ENCODE measurements around the gene SPATA13. TPM values are rescaled to one million over a fixed set of nuclear protein-coding genes. Genes with fewer than 3 reads are reported as not detected.
"Not testable (repeated sequence)": the region's sequence is repeated elsewhere in the genome, so short reads cannot be mapped to it uniquely, and the experiment has no call there.

SPATA13 gene
- total RNA-seq, 1 experiment from 2014 or later = 0.88 TPM

- no peak for DNase-seq (ENCODE audit: low spot score)
- in situ Hi-C loops (cut with HindIII; ENCODE audit: low sequenced_read_pairs) = no loop called here
Measured at GRCh38 chr13:24215126-24215525, 54.6 kb downstream of the SPATA13 start.

DNA sequence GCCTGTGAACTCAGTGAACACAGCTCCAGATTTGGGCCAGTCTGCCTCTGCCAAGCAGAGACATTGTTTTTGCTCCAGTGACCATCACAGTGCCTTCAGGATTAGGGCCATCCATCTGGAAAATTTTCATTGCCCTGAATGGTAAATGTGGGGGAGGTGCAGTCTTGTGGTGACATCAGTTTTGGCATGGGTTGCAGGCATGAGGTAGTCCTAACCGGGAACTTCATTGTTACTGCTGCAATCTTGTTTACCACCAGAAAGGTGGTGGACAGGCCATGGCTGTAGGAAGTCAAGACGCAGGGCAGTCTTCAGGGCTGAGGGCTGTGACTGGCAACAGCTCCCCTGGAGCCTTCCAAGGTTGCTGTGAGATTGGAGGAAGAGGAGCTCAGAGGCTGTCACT lies 55.2 kb downstream of the SPATA13 start:
- in situ Hi-C loops (cut with HindIII; ENCODE audit: low sequenced_read_pairs) = no loop called here
- peak; percentile 92 for DNase-seq (ENCODE audit: low spot score)

DNA sequence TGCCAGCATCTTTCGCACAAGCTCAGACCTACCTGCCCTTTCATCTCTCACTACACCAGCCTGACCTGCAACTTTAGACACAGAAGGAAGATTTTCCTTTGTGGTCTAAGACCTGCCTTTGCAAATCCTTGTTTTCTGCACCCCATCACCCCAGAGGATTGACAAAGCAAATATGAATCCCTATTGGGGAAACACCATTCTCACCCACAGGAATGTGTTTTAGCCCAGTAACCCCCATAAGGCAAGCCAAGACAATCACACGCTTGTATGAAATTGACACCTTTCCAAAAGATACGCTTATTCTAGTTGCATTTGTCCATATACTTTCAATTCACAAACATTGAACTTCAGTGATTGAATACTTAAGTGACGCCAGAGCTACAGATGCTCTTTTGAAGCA lies 55.7 kb downstream of the SPATA13 start:
- in situ Hi-C loops (cut with HindIII; ENCODE audit: low sequenced_read_pairs) = no loop called here
- no peak for DNase-seq (ENCODE audit: low spot score)

- DNase-seq (ENCODE audit: low spot score); in situ Hi-C loops (cut with HindIII; ENCODE audit: low sequenced_read_pairs): not testable (repeated sequence)
Measured at GRCh38 chr13:24216779-24217178, 56.3 kb downstream of the SPATA13 start.

GRCh38 chr13:24217601-24218281 lies 57.2 kb downstream of the SPATA13 start:
- peak; percentile 21 for DNase-seq (ENCODE audit: low spot score)
- in situ Hi-C loops (cut with HindIII; ENCODE audit: low sequenced_read_pairs) = no loop called here

GRCh38 chr13:24218338-24218737 lies 57.8 kb downstream of the SPATA13 start:
- no peak for DNase-seq (ENCODE audit: low spot score)
- in situ Hi-C loops (cut with HindIII; ENCODE audit: low sequenced_read_pairs) = no loop called here

DNA sequence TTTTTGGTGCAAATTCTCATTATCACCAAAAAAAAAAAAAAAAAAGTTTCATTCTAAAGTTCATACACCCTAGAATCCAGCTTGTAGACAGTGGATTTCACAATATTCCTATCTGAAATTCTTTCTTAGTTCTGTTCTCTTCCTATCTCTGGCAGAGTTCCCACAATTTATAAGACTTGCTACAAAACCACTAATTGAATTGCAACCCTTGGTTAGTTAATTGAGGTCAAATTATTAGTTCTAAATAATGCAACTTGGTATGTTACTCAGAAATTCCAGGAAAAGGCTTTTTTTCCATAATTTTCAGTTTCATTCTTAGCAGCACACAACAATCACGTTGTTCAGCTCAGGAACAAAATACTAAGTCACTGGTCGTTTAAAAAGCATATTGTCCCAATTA lies 58.5 kb downstream of the SPATA13 start:
- no peak for DNase-seq (ENCODE audit: low spot score)
- in situ Hi-C loops (cut with HindIII; ENCODE audit: low sequenced_read_pairs) = no loop called here

DNA sequence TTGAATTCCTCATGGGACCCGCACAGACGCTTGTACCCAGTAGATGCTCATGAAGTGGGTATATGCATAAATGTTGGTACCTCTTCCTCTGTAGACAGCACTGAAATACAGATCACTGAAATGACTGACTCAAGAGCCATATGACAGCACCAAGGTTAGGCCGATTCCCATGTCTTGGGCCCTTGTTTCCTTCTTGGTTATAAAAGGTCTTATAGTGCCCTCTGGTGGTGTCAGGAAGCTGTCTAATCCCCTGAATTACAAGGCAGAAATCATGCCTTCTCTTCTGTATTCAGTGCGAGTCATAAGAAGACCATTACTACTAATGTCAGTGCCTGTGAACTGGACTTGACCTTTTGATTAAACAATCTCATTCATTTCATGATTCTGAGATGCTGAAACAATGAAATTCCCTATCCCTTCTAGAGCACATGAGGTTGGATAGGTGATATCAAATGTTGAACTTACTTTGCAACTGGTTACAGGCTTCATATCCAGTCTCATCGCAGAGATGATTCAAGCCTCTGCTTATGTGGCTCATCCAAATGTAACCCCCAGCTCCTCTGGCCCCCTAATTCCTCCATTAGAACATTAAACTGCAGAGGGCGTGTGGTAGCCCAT lies 59.7 kb downstream of the SPATA13 start:
- in situ Hi-C loops (cut with HindIII; ENCODE audit: low sequenced_read_pairs) = no loop called here
- peak; percentile 77 for DNase-seq (ENCODE audit: low spot score)

DNA sequence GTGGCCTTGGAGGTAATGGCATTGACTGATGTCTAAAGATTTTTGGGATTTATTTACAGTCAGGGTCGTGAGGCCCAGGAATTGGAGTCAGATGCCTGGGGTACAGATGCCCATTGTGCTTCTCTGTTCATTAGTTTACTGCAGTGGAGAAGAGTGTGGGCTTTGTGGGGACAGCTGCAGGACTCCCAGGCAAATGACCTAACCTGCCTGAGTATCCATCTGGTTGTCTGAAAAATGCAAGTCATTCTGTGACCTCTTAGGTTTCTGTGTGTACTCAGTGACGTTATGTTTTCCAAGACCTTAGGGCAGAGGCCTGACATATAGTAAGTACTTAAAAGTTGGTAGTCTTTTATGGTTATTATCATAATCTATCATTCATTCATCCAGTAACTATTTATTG lies 60.5 kb downstream of the SPATA13 start:
- DNase-seq (ENCODE audit: low spot score) = no peak
- in situ Hi-C loops (cut with HindIII; ENCODE audit: low sequenced_read_pairs) = no loop called here

GRCh38 chr13:24222756-24223155 lies 62.2 kb downstream of the SPATA13 start:
- in situ Hi-C loops (cut with HindIII; ENCODE audit: low sequenced_read_pairs) = no loop called here
- no peak for DNase-seq (ENCODE audit: low spot score)

- no peak for DNase-seq (ENCODE audit: low spot score)
- in situ Hi-C loops (cut with HindIII; ENCODE audit: low sequenced_read_pairs) = no loop called here
Measured at GRCh38 chr13:24223341-24224231, 63.1 kb downstream of the SPATA13 start.

DNA sequence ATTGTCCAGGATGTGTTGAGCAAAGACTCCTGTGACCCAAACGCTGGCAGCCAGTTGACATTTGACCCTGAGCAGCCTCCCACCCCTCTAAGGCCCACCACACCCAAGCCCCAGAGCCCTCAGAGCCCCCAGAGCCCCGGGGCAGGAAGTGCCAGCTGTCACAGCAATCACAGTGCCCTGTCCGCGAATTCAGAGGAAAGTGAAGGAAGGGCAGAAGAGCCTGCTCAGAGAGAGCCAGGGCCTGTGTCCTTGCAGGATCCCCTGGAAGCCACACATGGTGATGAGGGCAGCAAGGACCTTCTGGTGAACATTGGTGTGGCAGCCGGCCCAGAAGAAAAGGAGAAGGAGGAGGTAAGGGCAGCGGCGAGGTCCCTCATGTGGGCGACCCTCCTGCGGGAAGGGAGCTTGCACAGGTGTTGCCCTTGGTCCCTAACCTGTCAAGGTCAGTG lies 63.7 kb downstream of the SPATA13 start:
- in situ Hi-C loops (cut with HindIII; ENCODE audit: low sequenced_read_pairs) = no loop called here
- DNase-seq (ENCODE audit: low spot score) = no peak

GRCh38 chr13:24225062-24225461 lies 64.5 kb downstream of the SPATA13 start:
- in situ Hi-C loops (cut with HindIII; ENCODE audit: low sequenced_read_pairs) = no loop called here

GRCh38 chr13:24225930-24226329 lies 65.4 kb downstream of the SPATA13 start:
- in situ Hi-C loops (cut with HindIII; ENCODE audit: low sequenced_read_pairs) = no loop called here
- no peak for DNase-seq (ENCODE audit: low spot score)

More at GRCh38 chr13:24225062-24225461, 64.5 kb downstream of the SPATA13 start:
- no peak for DNase-seq (ENCODE audit: low spot score)

GRCh38 chr13:24226762-24227161 lies 66.2 kb downstream of the SPATA13 start:
- in situ Hi-C loops (cut with HindIII; ENCODE audit: low sequenced_read_pairs) = no loop called here
- DNase-seq (ENCODE audit: low spot score) = no peak

- DNase-seq (ENCODE audit: low spot score) = peak; percentile 73
- in situ Hi-C loops (cut with HindIII; ENCODE audit: low sequenced_read_pairs) = no loop called here
Measured at GRCh38 chr13:24228852-24229458, 68.4 kb downstream of the SPATA13 start.

DNA sequence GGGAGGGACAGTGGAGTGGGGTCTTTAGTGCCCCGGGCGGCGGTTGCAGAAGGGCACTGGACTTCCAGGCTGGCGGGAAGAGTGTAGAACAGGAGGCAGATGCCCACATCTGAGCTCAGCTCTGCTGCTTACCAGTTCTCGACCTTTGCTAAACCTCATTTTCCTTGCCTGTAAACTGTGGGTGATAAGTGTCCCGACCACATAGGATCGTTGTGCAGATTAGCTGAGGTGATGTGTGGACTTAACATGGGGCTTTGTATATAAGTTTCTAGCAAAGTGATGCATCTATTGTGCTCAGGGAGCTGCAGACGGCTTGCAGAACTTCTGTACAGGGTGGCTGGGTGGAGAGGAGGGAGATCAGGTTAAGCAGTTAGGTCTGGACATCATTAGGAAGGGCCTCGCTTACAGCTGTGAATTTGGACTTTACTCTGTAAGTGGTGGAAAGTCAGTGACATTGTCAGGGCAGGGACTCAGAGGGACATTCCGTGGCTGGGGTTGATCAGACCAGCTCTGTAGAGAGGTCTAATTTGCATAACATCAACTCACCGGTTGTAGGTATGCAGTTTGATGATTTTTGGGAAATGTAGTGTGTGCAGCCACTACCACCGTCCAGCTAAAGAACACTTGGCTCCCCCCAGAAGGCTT lies 70.0 kb downstream of the SPATA13 start:
- in situ Hi-C loops (cut with HindIII; ENCODE audit: low sequenced_read_pairs) = no loop called here
- no peak for DNase-seq (ENCODE audit: low spot score)

DNA sequence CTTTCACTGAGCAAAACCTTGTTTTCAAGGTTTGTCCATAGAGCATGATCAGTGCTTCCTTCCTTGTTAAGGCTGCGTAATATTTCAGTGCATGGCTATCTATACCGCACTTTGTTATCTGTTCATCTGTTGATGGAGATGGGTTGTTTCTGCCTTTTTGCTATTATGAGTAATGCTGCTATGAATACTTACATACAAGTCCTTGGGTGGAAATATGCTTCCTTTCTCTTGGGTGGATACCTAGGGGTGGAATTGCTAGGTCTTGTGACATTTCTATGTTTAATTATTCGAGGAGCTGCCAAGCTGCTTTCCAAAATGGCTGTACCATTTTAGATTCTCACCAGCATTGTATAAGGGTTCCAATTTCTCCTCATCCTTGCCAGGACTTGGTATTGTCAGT lies 70.9 kb downstream of the SPATA13 start:
- DNase-seq (ENCODE audit: low spot score) = no peak
- in situ Hi-C loops (cut with HindIII; ENCODE audit: low sequenced_read_pairs) = no loop called here

- in situ Hi-C loops (cut with HindIII; ENCODE audit: low sequenced_read_pairs) = no loop called here
- DNase-seq (ENCODE audit: low spot score) = no peak
Measured at GRCh38 chr13:24232037-24232436, 71.5 kb downstream of the SPATA13 start.

Data from G401 (cell line).